GM19372 (cell line): ENCODE data around the gene LEF1.
"Not testable (repeated sequence)": the region's sequence is repeated elsewhere in the genome, so short reads cannot be mapped to it uniquely, and the experiment has no call there.

Experiments used
- ATAC-seq: cut with Tn5 transposase; IDR thresholded peaks from one replicate; pipeline ENCODE4 v1.9.1; 2021; ENCODE audit warnings: mild to moderate bottlenecking, low read depth, moderate library complexity; ENCODE audit not compliant: unreplicated experiment

The LEF1 gene

DNA sequence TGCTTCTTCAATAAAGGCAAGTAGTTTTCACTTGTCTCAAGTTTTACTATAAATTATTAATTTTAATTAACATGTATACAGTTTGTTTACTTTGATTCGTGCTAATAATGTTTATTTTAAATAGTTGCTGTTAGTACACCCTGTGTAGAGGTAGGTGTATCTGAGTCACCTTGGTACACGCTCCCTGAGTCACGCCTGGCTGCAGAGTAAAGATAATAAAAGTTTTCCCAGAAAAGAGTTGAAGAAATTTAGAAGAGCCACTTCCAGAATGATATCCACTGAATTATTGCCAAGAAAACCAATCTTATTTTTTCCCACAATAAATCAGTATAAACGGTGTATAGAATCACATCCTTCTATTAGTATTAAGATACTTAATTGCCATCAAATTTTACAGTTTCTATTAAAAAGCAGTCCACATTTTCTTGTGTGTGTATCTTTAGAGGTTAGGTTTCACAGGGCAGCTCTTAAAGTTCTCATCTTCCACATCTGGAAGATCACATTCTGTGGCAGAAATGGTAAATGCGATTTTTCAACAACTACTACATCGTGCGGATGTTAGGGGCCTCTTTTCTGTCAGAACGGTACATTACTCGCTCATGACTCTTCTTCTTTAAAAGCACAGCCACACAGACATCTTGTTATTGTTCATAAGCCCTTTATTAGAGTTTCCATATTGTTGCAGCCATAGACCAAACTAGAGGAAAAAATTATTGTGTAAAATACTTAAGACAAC, 123.6 kb downstream of the LEF1 start:
- no peak for ATAC-seq

- ATAC-seq = no peak
These were observed 125.2 kb downstream of the LEF1 start for GRCh38 chr4:108043526-108043925.

DNA sequence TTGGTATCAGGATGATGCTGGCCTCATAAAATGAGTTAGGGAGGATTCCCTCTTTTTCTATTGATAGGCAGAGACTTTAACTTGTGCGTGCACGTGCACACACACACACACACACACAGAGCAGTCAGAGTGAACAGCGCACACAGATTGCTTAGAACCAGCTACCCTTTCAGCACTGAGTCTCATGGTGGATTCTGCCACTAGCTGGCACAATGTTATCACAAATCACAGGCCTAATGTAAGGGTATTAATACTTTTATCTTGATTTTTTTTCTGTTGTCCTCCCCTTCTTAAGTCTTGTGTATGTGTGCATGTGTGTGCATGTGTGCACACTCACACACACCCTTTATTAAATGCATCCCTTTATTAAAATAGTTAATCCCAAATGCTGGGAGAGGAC, 125.8 kb downstream of the LEF1 start:
- ATAC-seq = no peak

DNA sequence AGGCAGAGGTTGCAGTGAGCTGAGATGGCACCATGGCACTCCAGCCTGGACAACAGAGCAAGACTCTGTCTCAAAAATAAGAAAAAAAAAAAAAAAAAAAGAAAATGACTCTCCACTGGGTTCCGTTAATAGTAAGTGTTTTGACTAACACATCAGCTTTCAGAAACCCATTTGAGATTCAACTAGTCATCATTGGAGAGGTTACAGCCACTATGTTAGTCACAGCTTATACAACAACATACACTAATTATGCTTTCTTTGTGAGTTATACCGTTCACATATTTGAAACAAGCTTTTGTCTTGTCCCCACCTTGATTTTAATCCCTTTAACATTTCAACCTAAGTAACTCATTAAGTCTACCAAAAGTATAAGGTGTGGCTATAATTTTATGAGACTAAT, 130.8 kb downstream of the LEF1 start:
- no peak for ATAC-seq

GRCh38 chr4:108036213-108036612, 132.5 kb downstream of the LEF1 start:
- no peak for ATAC-seq

GRCh38 chr4:108035691-108036090, 133.0 kb downstream of the LEF1 start:
- no peak for ATAC-seq

DNA sequence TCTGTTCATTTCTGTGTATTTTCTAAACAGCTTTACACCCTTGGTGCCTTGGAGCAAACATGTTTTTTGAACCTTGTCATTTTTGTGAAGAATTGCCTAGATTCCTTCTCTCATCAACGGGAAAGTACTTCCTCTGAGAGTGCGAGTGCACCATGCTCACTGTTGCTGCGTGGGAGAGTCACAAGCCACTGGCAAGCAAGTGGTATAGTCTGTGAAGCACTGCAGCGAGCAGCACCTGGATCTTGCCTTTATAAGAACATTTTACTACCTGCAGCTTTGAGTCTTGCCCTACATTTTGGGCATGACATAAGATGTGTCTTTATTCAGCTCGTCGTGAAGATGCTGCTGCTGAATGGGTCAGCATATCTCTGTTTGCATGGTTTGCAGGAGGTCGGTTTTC, 134.2 kb downstream of the LEF1 start:
- ATAC-seq = no peak

DNA sequence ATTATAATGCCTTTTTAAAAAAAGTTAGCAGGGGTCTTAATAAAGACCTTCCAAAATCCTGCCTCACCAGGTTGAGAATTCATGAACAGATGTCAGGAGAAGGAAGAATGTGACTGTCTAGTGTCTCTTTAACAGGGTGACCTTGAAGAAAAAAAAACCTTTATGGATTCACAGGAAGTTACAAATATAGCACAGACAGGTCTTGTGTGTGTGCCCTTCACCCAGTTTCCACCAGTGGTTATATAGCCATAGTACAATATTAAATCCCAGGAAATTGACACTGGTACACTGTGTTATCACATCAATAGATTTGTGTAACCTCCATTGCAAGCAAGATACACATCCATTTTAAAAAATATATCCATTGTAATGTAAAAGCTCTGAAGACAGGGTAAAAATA, 135.4 kb downstream of the LEF1 start:
- ATAC-seq = no peak

DNA sequence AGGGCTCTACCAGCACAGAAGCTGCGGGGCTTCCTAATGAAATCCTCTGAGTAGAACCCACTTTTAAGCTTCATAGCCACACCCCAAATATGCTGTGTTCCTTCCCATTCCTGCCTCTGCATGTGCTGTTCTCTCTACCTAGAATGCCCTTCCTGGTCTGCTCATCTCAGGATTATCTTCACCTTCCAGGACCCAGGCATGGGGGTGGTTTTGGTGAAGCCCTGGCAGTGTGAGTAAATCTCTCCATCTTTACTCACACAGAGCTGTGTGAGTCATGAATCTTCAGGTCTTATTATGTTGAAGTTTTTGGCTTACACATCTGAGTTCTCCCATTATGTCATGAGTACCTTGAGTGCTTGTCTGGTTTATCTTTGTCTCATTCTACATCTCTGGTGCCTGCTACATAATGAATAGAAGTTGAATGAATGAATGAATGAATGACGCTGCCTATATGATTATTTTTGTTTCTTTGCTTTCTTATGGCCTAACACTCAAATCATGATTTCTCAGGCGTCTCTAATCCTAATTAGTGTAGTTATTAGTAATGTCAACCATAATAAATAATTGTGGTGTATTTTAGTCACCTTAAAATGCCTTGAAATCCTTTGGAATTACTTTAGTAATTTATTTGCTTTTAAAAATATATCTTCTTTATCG, 137.2 kb downstream of the LEF1 start:
- no peak for ATAC-seq

GRCh38 chr4:108030332-108030731, 138.4 kb downstream of the LEF1 start:
- ATAC-seq = peak; percentile 98

DNA sequence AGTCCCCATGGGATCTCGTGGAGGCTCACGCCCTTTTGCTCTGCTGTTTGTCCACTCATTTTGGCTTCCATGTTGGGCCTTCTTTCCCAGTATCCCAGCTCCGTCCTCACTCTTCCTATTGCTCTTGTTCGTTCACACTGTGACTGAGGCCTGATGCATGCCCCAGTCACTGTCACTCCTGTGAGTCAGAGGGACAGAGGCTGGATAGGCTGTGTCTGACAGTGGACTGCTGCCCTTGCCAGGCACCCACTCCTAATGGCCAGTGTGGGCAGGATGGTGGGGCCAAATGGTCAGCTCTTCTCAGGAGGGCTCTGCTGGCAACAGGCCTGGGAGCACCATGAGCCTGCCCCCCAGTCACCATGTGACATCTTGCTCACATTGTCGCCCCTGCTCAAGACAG, 139.0 kb downstream of the LEF1 start:
- ATAC-seq = no peak

DNA sequence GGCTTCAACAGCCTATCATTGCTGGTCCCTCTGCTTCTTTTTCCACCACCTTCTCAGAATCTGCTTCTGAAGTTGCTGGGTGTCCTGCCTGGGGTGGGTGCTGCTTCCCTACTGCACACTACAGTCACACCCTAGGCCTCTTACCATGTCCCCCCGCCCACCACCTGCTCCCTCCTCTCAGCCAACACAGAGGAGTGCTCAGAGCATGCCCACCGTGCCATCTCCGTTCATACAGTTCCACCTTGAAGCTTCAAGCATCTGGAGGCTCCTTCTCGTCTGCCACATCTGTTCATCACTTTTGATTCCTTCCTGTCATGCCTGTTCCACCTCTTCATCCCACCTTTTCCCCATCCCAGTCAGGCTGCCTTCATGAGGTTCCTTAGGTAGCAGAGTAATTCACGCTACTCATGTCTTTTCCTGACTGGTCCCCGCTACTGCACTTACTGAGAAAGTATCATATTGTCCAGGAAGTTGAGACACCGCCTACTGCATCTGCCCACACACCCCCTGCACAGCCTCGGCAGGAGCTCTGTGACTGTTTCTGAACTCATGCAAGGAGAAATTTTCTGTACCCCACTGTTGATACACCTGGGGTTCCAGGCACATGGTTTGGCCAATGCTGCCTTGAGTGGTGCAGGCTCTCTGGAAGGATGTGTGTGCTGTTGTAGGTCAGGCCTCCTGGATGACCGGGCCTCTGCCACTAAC, 139.6 kb downstream of the LEF1 start:
- ATAC-seq = no peak

- no peak for ATAC-seq
These were observed 143.9 kb downstream of the LEF1 start for GRCh38 chr4:108024878-108025165.

- ATAC-seq = no peak
These were observed 144.5 kb downstream of the LEF1 start for GRCh38 chr4:108024085-108024877.

GRCh38 chr4:108018884-108019187, 149.9 kb downstream of the LEF1 start:
- no peak for ATAC-seq

GRCh38 chr4:108018040-108018883, 150.5 kb downstream of the LEF1 start:
- ATAC-seq = peak; percentile 61

DNA sequence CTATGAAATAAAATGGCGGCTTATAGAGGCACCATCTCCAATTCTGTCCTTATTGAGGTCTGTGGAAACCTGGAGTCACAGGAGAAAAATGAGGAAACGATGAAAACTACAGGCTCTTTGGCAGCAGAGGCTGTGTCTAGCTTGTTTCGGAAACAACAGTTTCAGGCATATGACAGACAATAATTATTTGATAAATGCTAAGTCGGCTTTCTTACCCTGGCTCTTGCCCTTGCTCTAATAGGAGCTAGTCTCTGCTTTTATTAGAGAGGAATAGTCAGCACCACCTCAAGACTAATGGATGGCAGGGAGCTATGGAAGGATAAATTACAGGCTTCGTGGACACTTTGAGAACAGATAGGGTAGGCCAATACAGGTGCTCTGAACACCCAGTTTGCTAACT, 154.8 kb downstream of the LEF1 start:
- ATAC-seq = no peak

DNA sequence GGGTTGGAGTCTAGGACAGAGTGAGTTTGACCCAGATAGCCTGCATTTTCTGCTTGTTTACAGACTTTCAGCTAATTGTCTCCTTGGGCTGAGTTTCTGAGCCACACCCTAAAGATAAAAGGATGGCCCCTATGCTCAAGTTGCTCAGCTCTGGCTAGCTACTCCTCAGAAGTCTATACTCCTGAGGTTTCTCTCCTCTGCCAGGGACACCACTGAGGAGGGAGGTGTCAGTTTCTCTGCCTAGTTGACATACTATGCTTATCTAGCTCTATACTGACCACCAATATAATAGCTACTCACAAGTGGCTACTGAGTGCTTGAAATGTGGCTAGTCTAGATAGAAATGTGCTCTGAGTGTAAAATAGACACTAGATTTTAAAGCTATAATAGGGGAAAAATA, 155.4 kb downstream of the LEF1 start:
- no peak for ATAC-seq

DNA sequence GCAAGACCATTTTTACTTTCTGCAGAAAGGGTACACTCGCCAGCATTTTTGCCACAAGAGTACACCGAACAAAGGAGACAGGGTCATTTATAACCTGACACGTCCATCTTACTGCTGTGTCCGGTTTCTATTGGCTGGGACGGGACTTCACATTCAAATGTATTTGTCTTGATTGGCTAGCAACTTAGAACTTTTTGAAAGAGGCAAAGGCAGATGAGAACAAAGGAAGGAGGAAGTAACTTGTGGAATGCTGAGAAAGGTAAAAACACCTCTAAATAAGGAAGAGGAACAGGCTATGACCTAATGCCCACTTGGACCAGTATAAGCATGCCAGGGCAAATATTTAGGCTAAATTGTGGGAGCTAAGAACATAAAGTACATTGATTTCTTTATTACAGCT, 156.3 kb downstream of the LEF1 start:
- not testable (repeated sequence) for ATAC-seq

- no peak for ATAC-seq
These were observed 158.6 kb downstream of the LEF1 start for GRCh38 chr4:108010167-108010566.
